ENCODE results near the gene ARGLU1.

ARGLU1 gene

GRCh38 chr13:106530980-106531481, 36.9 kb downstream of the ARGLU1 start:
- DNase-seq (ENCODE audit: low read depth): no peak
- H3K4me3 ChIP-seq (ENCODE audit: low read depth, low read length): no peak overlapping the region

DNA sequence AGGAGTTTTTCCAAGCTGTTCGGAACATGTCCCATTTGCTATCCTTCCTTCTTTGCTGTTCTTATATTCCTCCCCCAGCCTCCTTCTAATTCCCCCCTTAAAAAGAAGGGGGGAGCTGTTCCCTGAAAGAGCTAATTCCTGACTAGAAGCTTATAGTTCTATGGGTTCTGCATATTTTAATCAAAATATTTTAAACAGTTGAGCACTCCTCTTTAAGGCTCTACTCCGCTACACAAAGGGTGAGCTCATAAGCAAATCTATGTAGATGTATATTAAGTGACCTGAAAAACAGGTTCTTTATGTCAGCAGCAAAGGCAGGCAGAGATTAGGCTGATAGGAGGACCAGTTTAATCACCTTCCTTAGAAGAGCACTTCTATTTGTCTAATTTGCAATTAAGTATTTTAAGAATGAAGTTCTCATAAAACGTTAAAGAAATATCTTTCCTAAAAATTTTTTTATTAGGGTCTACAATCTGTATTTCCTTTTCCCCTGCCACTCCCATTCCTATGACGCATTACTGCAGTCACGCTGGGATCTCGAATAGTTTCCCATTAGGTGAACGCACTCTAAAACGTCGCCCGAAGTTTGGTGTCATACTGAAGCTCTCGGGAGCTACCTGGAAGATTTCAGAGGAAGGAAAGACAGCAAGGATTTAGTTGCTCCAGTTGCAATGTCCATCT, 37.6 kb downstream of the ARGLU1 start:
- no peak overlapping the region for H3K4me3 ChIP-seq (ENCODE audit: low read depth, low read length)
- TF ChIP-seq, protein P1, sequence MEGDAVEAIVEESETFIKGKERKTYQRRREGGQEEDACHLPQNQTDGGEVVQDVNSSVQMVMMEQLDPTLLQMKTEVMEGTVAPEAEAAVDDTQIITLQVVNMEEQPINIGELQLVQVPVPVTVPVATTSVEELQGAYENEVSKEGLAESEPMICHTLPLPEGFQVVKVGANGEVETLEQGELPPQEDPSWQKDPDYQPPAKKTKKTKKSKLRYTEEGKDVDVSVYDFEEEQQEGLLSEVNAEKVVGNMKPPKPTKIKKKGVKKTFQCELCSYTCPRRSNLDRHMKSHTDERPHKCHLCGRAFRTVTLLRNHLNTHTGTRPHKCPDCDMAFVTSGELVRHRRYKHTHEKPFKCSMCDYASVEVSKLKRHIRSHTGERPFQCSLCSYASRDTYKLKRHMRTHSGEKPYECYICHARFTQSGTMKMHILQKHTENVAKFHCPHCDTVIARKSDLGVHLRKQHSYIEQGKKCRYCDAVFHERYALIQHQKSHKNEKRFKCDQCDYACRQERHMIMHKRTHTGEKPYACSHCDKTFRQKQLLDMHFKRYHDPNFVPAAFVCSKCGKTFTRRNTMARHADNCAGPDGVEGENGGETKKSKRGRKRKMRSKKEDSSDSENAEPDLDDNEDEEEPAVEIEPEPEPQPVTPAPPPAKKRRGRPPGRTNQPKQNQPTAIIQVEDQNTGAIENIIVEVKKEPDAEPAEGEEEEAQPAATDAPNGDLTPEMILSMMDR (IDR thresholded peaks at IDR 0.05; ENCODE audit: low read depth, low read length, missing control alignments): no peak
- no peak for DNase-seq (ENCODE audit: low read depth)

More at GRCh38 chr13:106530980-106531481, 36.9 kb downstream of the ARGLU1 start:
- TF ChIP-seq, protein P1 (IDR thresholded peaks at IDR 0.05; ENCODE audit: low read depth, low read length, missing control alignments): no peak

GRCh38 chr13:106529415-106530170, 38.3 kb downstream of the ARGLU1 start:
- DNase-seq (ENCODE audit: low read depth): no peak
- no peak overlapping the region for H3K4me3 ChIP-seq (ENCODE audit: low read depth, low read length)
- TF ChIP-seq, protein P1 (IDR thresholded peaks at IDR 0.05; ENCODE audit: low read depth, low read length, missing control alignments): no peak

DNA sequence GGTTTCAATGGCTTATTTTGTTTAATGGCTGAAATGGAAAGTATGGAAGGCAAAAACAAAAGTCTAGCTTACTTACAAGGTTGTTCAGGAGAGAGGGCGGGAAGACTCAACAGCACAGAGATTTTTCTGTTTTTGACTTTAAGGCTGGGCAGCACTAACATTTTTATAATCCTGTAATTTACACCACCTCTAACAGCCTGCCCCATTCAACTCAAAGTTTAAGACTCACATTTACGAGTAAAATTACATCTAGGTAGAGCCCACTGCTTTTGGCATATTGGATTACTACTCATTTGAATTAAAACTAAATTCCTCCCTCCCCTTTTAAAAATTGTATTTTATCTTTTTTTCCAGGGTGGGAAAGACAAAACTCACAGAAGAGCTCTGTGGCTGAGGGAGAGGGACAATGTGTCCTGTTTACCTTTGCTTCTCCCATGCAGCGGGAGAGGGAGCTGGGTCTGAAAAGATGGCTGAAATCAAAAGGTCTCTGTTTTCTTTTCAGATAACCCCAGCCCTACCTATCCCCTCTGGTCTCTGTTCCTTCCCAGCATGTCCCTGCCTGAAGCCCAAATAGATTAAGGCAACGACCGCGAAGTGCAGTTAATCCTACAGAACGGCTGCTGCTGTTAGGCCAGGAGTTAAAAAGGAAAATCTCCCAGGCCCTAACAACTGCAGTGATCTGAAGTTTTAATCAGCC, 39.1 kb downstream of the ARGLU1 start:
- H3K4me3 ChIP-seq (ENCODE audit: low read depth, low read length): no peak overlapping the region
- DNase-seq (ENCODE audit: low read depth): no peak
- TF ChIP-seq, protein P1 (IDR thresholded peaks at IDR 0.05; ENCODE audit: low read depth, low read length, missing control alignments): no peak

GRCh38 chr13:106527826-106528225, 40.1 kb downstream of the ARGLU1 start:
- no peak overlapping the region for H3K4me3 ChIP-seq (ENCODE audit: low read depth, low read length)
- TF ChIP-seq, protein P1 (IDR thresholded peaks at IDR 0.05; ENCODE audit: low read depth, low read length, missing control alignments): no peak
- no peak for DNase-seq (ENCODE audit: low read depth)

GRCh38 chr13:106527445-106527801, 40.5 kb downstream of the ARGLU1 start:
- no peak for DNase-seq (ENCODE audit: low read depth)
- no peak overlapping the region for H3K4me3 ChIP-seq (ENCODE audit: low read depth, low read length)
- TF ChIP-seq, protein P1 (IDR thresholded peaks at IDR 0.05; ENCODE audit: low read depth, low read length, missing control alignments): no peak
